ENCODE measurements around the gene NOD1.
A peak's percentile ranks its signal among the peaks of the same experiment; 100 is the strongest.
"Not testable (repeated sequence)": the region's sequence is repeated elsewhere in the genome, so short reads cannot be mapped to it uniquely, and the experiment has no call there.

Gene NOD1

DNA sequence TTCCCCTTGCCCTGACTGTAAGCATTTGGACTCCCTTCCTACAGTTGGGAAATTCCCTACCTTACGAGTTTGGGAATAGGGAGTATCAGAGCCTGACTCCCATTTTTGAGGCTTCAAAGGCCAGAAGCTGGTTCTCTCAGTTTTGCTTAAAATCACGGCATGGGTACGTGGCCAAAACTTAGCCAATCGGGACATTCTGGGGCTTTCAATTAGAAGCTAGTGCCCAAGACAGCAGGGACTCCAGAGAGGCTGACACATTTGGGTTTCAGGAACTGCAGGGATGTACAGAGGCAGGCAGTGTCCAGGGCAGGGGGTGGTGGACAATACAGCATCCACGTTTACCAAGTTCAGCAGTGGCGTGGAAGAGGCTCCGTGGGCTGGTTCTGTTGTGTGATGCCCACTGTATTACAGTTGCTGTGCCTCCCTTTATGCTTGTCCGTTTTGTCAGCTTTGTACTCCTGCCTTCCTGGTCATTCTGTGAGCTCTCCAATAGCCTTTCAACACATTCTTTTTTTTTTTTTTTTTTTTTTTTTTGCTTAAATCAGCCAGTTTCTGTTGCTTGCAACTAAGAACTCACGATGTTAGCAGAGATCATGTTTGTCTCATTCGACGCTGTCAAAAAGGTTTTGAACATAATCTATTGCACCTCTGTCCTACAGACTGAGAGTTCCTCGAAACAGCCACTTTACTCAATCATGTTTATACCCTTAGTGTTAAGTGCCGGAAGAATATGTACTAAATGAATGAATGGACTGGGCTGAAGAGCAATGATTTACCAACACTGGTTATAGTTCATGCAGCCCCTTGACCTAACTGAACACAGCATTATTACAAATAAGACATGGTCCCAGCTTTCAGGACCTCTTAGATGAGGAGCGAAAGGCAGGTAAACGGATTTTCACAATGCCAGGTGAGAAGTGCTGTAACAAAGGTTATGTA lies 25.0 kb upstream of the NOD1 start:
- H3K36me3 ChIP-seq (ENCODE audit: insufficient read depth, low read length): peaks cover 31% of the 10 kb centered on the region
- no peak overlapping the region for H3K27ac ChIP-seq (ENCODE audit: low read depth, low read length)
- peak overlapping the region; percentile 92 for H3K9ac ChIP-seq (ENCODE audit: low read depth, low read length)
- 75% methylated on average over 14 of the region's 15 CpGs for WGBS
- peak overlapping the region; percentile 79 for H3K4me3 ChIP-seq (ENCODE audit: low read length)
- H3K4me1 ChIP-seq (ENCODE audit: insufficient read depth, low read length): 0 out of 2 replicates have a peak, but pooled peaks cover 8% of the 10 kb centered on the region
- no peaks in the 10 kb centered on the region for H3K9me3 ChIP-seq (ENCODE audit: insufficient read depth, low read depth, low read length)
- no peaks in the 10 kb centered on the region for H3K27me3 ChIP-seq (ENCODE audit: insufficient read depth, low read length)

DNA sequence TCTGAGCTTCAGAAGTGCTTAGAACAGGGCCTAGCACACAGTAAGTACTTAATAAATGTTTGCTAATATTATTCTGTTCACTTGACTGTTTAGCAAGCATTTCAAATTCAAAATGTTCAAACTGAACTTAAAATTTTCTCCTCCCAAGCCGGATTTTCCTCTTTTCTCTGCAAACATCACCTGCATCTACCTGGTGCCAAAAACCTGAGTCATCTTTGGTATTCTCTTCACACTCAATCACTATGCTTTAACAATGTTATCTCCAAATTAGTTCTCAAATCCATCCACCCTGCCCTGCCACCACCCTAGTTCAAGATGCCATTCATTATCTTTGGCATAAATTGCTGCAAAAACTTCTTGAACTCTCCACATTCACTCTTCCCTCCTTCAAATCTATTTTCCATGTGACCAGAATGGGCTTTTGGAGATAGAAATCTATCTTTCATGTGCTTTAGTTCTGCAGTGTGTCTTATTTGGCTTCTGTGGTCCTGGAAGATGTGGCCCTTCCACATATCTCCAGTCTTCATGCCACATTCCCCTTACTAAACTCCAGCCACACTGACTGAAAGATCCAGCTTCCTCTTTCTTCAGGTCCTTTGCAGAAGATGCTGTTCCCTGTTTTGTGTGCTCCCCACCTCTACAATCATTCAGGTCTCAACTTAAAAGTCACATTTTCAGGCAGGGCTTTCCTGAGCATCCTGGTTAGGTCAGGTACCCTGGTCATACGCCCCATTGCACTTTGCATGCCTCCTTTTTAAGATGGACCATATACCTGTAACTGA lies 24.1 kb upstream of the NOD1 start:
- Histone ChIP-seq H3K36me3 (ENCODE audit: insufficient read depth, low read length) (peaks cover 39% of the 10 kb centered on the region), H3K4me1 (ENCODE audit: insufficient read depth, low read length) (0 out of 2 replicates have a peak, but pooled peaks cover 8% of the 10 kb centered on the region), H3K27ac (ENCODE audit: low read depth, low read length) (no peak overlapping the region), H3K9me3 (ENCODE audit: insufficient read depth, low read depth, low read length) (no peaks in the 10 kb centered on the region), H3K4me3 (ENCODE audit: low read length) (peak overlapping the region; percentile 79), H3K27me3 (ENCODE audit: insufficient read depth, low read length) (no peaks in the 10 kb centered on the region), H3K9ac (ENCODE audit: low read depth, low read length) (no peak overlapping the region)
- 91% methylated on average over 2 of the region's 2 CpGs for WGBS

DNA sequence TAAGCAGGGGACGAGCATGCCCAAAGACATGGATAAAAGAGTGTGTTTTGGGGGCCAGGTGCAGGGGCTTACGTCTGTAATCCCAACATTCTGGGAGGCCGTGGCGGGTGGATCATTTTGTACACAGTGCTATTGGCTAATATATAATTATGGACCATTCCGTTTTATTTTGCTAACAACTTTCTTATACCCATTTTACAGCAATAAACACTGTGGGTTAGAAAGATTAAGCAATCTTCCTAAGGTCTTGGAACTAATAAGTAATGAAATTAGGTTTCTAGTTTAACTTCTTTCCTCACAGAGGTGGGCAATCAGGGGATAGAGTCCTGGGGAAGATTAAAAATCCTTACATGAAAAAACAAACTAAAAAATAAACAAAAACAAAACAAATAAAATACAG lies 22.7 kb upstream of the NOD1 start:
- peaks cover 53% of the 10 kb centered on the region for H3K36me3 ChIP-seq (ENCODE audit: insufficient read depth, low read length)
- no peaks in the 10 kb centered on the region for H3K27me3 ChIP-seq (ENCODE audit: insufficient read depth, low read length)
- 0 out of 2 replicates have a peak, but pooled peaks cover 8% of the 10 kb centered on the region for H3K4me1 ChIP-seq (ENCODE audit: insufficient read depth, low read length)
- H3K9me3 ChIP-seq (ENCODE audit: insufficient read depth, low read depth, low read length): no peaks in the 10 kb centered on the region
- 94% methylated on average over 4 of the region's 5 CpGs for WGBS
- H3K9ac ChIP-seq (ENCODE audit: low read depth, low read length): no peak overlapping the region
- no peak overlapping the region for H3K27ac ChIP-seq (ENCODE audit: low read depth, low read length)
- no peak overlapping the region for H3K4me3 ChIP-seq (ENCODE audit: low read length)

DNA sequence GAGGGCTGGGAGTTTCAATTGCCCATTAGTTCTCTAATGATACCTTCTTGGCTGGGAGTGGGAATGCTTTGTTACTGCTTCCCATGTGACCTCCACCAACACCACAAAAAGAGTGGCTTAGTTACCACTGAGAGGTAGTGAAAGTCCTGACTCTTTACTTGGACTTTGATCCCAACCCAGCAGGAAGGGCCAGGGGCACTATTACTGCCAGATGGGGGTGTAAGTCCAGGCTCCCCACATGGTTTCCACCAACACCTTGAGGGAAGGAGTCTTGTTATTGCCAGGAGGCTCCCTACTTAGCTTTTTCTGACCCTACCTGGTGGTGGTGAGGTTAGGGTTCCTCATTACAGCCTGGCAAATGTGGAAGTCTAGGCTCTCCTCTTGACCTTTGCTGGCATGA lies 14.6 kb upstream of the NOD1 start:
- Histone ChIP-seq H3K9ac (ENCODE audit: low read depth, low read length) (no peak overlapping the region), H3K4me3 (ENCODE audit: low read length) (no peak overlapping the region), H3K27ac (ENCODE audit: low read depth, low read length) (no peak overlapping the region), H3K4me1 (ENCODE audit: insufficient read depth, low read length) (no peaks in the 10 kb centered on the region), H3K27me3 (ENCODE audit: insufficient read depth, low read length) (no peaks in the 10 kb centered on the region), H3K36me3 (ENCODE audit: insufficient read depth, low read length) (peaks cover 33% of the 10 kb centered on the region), H3K9me3 (ENCODE audit: insufficient read depth, low read depth, low read length) (peaks cover 34% of the 10 kb centered on the region; the same call in 1 of the 2 replicates)

DNA sequence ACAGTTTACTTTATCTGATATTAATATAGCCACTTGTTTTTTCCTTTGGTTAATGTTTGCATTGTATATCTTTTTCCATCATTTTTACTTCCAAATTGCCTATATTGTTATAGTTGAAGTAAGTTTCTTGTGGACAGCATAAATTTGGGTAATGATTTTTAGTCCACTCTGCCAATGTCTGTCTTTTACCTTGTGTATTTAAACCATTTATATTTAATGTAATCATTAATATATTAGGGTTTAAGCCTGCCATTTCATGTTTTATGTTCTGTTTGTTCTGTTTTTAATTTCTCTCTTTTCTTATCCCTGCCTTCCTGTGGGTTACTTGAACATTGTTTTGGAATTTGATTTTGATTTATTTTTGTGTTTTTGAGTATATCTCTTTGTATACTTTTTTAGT lies 12.8 kb upstream of the NOD1 start:
- Histone ChIP-seq H3K27ac (ENCODE audit: low read depth, low read length) (no peak overlapping the region), H3K4me1 (ENCODE audit: insufficient read depth, low read length) (no peaks in the 10 kb centered on the region), H3K9me3 (ENCODE audit: insufficient read depth, low read depth, low read length) (peaks cover 34% of the 10 kb centered on the region; the same call in 1 of the 2 replicates), H3K27me3 (ENCODE audit: insufficient read depth, low read length) (no peaks in the 10 kb centered on the region), H3K9ac (ENCODE audit: low read depth, low read length) (no peak overlapping the region), H3K36me3 (ENCODE audit: insufficient read depth, low read length) (peaks cover 15% of the 10 kb centered on the region), H3K4me3 (ENCODE audit: low read length) (no peak overlapping the region)

DNA sequence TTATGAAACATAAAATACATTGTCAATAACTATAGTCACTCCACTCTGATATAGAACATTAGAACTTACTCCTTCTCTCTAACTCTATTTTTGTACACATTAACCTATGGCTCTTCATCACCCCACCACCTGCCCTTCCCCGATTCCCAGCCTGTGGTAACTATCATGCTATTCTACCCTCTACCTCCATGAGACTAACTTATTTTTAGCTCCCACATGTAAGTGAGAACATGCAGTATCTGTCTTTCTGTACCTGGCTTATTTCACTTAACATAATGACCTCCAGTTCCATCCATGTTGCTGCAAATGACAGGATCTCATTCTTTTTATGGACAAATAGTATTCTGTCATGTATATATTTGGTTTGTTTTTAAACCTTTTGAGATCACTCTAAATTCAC lies 8.8 kb upstream of the NOD1 start:
- H3K9ac ChIP-seq (ENCODE audit: low read depth, low read length): no peak overlapping the region
- H3K9me3 ChIP-seq (ENCODE audit: insufficient read depth, low read depth, low read length): peaks cover 21% of the 10 kb centered on the region; the same call in 1 of the 2 replicates
- no peak overlapping the region for H3K27ac ChIP-seq (ENCODE audit: low read depth, low read length)
- H3K4me3 ChIP-seq (ENCODE audit: low read length): no peak overlapping the region
- WGBS: 95% methylated on average over 1 of the region's 1 CpG
- no peaks in the 10 kb centered on the region for H3K27me3 ChIP-seq (ENCODE audit: insufficient read depth, low read length)
- no peaks in the 10 kb centered on the region for H3K36me3 ChIP-seq (ENCODE audit: insufficient read depth, low read length)
- no peaks in the 10 kb centered on the region; the same call in 1 of the 2 replicates for H3K4me1 ChIP-seq (ENCODE audit: insufficient read depth, low read length)

DNA sequence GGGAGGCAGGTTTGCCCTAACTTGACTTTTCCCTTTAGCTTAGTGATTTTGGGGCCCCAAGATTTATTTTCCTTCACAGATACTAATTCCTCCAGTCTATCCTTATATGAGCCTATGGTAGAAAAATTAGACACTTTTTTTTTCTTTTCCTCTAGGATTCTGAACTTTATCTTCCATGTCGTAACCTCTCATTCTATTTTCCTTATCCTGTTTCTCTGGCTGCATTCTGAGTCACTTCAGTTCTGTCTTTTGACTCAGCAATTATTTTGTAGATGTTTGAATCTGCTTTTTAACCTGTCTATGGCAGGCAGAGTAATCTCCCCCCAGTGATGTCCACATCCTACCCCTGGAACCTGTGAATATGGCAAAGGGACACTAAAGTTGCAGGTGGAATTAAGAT lies 7.1 kb upstream of the NOD1 start:
- Histone ChIP-seq H3K36me3 (ENCODE audit: insufficient read depth, low read length) (no peaks in the 10 kb centered on the region), H3K4me1 (ENCODE audit: insufficient read depth, low read length) (no peaks in the 10 kb centered on the region; the same call in 1 of the 2 replicates), H3K9ac (ENCODE audit: low read depth, low read length) (no peak overlapping the region), H3K4me3 (ENCODE audit: low read length) (no peak overlapping the region), H3K9me3 (ENCODE audit: insufficient read depth, low read depth, low read length) (peaks cover 5% of the 10 kb centered on the region; the same call in 1 of the 2 replicates), H3K27me3 (ENCODE audit: insufficient read depth, low read length) (no peaks in the 10 kb centered on the region), H3K27ac (ENCODE audit: low read depth, low read length) (no peak overlapping the region)
- whole genome bisulfite sequencing: 100% methylated on average over 1 of the region's 1 CpG

DNA sequence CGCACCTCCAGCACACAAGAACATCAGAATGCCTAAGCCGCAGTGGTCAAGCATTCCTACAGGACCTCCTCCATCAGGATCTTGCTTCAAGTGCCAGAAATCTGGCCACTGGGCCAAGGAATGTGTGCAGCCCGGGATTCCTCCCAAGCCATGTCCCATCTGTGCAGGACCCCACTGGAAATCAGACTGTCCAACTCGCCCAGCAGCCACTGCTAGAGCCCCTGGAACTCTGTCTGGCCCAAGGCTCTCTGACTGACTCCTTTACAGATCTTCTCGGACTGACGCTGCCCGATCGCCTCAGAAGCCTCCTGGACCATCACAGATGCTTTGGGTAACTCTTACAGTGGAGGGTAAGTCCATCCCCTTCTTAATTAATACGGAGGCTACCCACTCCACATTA lies 2.8 kb upstream of the NOD1 start:
- H3K9ac ChIP-seq (ENCODE audit: low read depth, low read length); H3K36me3 ChIP-seq (ENCODE audit: insufficient read depth, low read length); H3K9me3 ChIP-seq (ENCODE audit: insufficient read depth, low read depth, low read length); H3K4me1 ChIP-seq (ENCODE audit: insufficient read depth, low read length); H3K27ac ChIP-seq (ENCODE audit: low read depth, low read length); H3K4me3 ChIP-seq (ENCODE audit: low read length): not testable (repeated sequence)
- peaks cover 20% of the 10 kb centered on the region for H3K27me3 ChIP-seq (ENCODE audit: insufficient read depth, low read length)
- WGBS: 95% methylated on average over 8 of the region's 9 CpGs

DNA sequence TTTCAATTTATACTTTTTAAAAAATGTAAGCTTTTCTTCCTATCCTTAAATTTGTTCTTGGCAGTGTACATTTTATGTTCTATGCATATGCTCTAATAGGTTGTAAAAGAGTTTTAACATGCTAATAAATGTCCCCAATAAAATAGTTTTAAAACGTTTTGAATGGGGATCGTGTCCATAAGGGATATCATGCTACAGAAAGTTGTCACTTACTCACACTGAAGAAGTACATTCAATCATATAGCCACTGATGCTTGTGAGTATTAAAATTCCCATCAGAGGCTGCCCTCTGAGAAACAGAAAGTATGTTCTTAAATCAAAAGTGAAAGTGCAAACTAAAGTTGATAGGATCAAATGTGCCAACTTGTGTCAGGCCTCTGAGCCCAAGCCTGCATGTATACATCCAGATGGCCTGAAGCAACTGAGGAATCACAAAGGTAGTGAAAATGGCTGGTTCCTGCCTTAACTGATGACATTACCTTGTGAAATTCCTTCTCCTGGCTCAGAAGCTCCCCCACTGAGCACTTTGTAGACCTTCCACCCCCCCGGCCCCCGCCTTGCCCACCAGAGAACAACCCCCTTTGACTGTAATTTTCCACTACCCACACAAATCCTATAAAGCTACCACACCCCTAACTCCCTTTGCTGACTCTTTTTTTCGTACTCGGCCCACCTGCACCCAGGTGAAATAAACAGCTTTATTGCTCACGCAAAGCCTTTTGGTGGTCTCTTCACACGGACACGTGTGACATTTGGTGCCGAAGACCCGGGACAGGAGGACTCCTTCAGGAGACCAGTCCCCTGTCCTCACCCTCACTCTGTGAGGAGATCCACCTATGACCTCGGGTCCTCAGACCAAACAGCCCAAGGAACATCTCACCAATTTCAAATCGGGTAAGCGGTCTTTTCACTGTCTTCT lies 877 bp upstream of the NOD1 start:
- H3K4me3 ChIP-seq (ENCODE audit: low read length): peak overlapping the region; percentile 64
- no peaks in the 10 kb centered on the region for H3K4me1 ChIP-seq (ENCODE audit: insufficient read depth, low read length)
- no peak overlapping the region for H3K27ac ChIP-seq (ENCODE audit: low read depth, low read length)
- H3K27me3 ChIP-seq (ENCODE audit: insufficient read depth, low read length): peaks cover 20% of the 10 kb centered on the region
- 85% methylated on average over 14 of the region's 14 CpGs for WGBS
- H3K9ac ChIP-seq (ENCODE audit: low read depth, low read length): peak overlapping the region; percentile 78; the same call in 1 of the 2 replicates
- H3K36me3 ChIP-seq (ENCODE audit: insufficient read depth, low read length): no peaks in the 10 kb centered on the region
- H3K9me3 ChIP-seq (ENCODE audit: insufficient read depth, low read depth, low read length): no peaks in the 10 kb centered on the region

DNA sequence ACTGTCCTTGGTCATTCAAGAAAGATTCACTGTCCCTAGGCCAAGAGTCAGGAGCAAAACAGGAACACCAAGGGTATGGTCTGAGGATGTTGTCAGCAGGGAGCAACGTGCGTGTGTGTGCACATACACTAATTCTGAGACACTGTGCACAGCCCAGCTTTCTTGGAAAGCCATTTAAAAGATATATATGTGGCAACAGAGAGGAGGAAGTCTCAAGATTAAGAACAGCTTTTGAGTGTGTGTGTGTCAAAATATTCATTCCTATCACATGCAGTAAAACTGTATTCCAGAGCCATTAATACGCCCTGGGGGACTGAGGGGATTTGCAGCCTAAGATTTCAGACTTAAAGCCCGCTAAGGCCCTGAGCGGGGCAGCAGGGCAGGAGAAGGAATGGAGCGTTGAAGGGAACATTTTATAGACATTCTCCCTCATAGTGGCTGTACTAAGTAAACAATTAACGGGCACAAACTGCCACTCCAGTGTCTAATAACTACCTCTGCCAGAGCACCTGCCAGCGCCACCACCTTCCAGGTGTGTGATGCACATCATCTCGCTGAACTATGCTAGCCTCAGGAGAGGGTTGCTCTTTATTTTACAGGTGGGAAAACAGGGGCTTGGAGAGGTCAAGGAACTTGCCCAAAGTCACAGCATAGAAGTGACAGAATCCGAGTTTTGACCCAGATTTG lies 2.0 kb downstream of the NOD1 start:
- H3K4me3 ChIP-seq (ENCODE audit: low read length): no peak overlapping the region
- 87% methylated on average over 10 of the region's 10 CpGs for WGBS

More for the DNA sequence above, 2.0 kb downstream of the NOD1 start:
- H3K9me3 ChIP-seq (ENCODE audit: insufficient read depth, low read depth, low read length): no peaks in the 10 kb centered on the region
- H3K4me1 ChIP-seq (ENCODE audit: insufficient read depth, low read length): peaks cover 3% of the 10 kb centered on the region; the same call in 1 of the 2 replicates
- no peak overlapping the region for H3K27ac ChIP-seq (ENCODE audit: low read depth, low read length)
- H3K9ac ChIP-seq (ENCODE audit: low read depth, low read length): no peak overlapping the region
- peaks cover 20% of the 10 kb centered on the region for H3K27me3 ChIP-seq (ENCODE audit: insufficient read depth, low read length)
- no peaks in the 10 kb centered on the region for H3K36me3 ChIP-seq (ENCODE audit: insufficient read depth, low read length)
